ENCODE measurements around the gene RND2. TPM values are rescaled to one million over a fixed set of nuclear protein-coding genes. Genes with fewer than 3 reads are reported as not detected.

Gene RND2
- total and polyA plus RNA-seq, 2 of the 13 experiments (the other 11 are each of a cell fraction or from before 2014, with no cell fraction given): 0.05 to 0.11 TPM

GRCh38 chr17:43028221-43028861, 3.3 kb downstream of the RND2 start (continued):
- TF ChIP-seq, protein P1, sequence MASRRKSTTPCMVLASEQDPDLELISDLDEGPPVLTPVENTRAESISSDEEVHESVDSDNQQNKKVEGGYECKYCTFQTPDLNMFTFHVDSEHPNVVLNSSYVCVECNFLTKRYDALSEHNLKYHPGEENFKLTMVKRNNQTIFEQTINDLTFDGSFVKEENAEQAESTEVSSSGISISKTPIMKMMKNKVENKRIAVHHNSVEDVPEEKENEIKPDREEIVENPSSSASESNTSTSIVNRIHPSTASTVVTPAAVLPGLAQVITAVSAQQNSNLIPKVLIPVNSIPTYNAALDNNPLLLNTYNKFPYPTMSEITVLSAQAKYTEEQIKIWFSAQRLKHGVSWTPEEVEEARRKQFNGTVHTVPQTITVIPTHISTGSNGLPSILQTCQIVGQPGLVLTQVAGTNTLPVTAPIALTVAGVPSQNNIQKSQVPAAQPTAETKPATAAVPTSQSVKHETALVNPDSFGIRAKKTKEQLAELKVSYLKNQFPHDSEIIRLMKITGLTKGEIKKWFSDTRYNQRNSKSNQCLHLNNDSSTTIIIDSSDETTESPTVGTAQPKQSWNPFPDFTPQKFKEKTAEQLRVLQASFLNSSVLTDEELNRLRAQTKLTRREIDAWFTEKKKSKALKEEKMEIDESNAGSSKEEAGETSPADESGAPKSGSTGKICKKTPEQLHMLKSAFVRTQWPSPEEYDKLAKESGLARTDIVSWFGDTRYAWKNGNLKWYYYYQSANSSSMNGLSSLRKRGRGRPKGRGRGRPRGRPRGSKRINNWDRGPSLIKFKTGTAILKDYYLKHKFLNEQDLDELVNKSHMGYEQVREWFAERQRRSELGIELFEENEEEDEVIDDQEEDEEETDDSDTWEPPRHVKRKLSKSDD (CRISPR knock-in tag; IDR thresholded peaks at IDR 0.05; ENCODE audit: low read depth): peak; percentile 31; the same call in 1 of the 2 replicates
- TF ChIP-seq ZNF883 (CRISPR knock-in tag; IDR thresholded peaks at IDR 0.05; ENCODE audit: not compliant biosample characterization): peak; percentile 72
- TF ChIP-seq ARHGAP35 (CRISPR knock-in tag; IDR thresholded peaks at IDR 0.05; ENCODE audit: borderline replicate concordance): 0 out of 2 replicates have a peak, but pooled peaks have one; percentile 52
- TF ChIP-seq ZNF225 (CRISPR knock-in tag; IDR thresholded peaks at IDR 0.05): peak; percentile 21; the same call in 1 of the 2 replicates
- TF ChIP-seq RCOR2 (CRISPR knock-in tag; IDR thresholded peaks at IDR 0.05): no peak
- TF ChIP-seq ZFP90 (CRISPR knock-in tag; IDR thresholded peaks at IDR 0.05; ENCODE audit: borderline replicate concordance): 0 out of 2 replicates have a peak, but pooled peaks have one; percentile 36
- TF ChIP-seq ARNT2 (CRISPR knock-in tag; IDR thresholded peaks at IDR 0.05; ENCODE audit: low read depth): no peak
- no peak for TF ChIP-seq TRIM22 (IDR thresholded peaks at IDR 0.05)
- 0 out of 2 replicates have a peak, but pooled peaks have one; percentile 37 for TF ChIP-seq ZNF501 (CRISPR knock-in tag; IDR thresholded peaks at IDR 0.05)
- TF ChIP-seq GATAD2A (CRISPR knock-in tag; IDR thresholded peaks at IDR 0.05): 0 out of 2 replicates have a peak, but pooled peaks have one; percentile 19
- TF ChIP-seq, protein P2, sequence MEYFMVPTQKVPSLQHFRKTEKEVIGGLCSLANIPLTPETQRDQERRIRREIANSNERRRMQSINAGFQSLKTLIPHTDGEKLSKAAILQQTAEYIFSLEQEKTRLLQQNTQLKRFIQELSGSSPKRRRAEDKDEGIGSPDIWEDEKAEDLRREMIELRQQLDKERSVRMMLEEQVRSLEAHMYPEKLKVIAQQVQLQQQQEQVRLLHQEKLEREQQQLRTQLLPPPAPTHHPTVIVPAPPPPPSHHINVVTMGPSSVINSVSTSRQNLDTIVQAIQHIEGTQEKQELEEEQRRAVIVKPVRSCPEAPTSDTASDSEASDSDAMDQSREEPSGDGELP (IDR thresholded peaks at IDR 0.05; ENCODE audit: borderline replicate concordance, low read depth): peak; percentile 61; the same call in 1 of the 2 replicates
- TF ChIP-seq, protein P3, sequence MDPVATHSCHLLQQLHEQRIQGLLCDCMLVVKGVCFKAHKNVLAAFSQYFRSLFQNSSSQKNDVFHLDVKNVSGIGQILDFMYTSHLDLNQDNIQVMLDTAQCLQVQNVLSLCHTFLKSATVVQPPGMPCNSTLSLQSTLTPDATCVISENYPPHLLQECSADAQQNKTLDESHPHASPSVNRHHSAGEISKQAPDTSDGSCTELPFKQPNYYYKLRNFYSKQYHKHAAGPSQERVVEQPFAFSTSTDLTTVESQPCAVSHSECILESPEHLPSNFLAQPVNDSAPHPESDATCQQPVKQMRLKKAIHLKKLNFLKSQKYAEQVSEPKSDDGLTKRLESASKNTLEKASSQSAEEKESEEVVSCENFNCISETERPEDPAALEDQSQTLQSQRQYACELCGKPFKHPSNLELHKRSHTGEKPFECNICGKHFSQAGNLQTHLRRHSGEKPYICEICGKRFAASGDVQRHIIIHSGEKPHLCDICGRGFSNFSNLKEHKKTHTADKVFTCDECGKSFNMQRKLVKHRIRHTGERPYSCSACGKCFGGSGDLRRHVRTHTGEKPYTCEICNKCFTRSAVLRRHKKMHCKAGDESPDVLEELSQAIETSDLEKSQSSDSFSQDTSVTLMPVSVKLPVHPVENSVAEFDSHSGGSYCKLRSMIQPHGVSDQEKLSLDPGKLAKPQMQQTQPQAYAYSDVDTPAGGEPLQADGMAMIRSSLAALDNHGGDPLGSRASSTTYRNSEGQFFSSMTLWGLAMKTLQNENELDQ (CRISPR knock-in tag; IDR thresholded peaks at IDR 0.05; ENCODE audit: borderline replicate concordance): no peak
- TF ChIP-seq EED (CRISPR knock-in tag; IDR thresholded peaks at IDR 0.05): peak; percentile 58; the same call in 1 of the 2 replicates
- no peak for TF ChIP-seq ZNF772 (CRISPR knock-in tag; IDR thresholded peaks at IDR 0.05)
- TF ChIP-seq, protein P4, sequence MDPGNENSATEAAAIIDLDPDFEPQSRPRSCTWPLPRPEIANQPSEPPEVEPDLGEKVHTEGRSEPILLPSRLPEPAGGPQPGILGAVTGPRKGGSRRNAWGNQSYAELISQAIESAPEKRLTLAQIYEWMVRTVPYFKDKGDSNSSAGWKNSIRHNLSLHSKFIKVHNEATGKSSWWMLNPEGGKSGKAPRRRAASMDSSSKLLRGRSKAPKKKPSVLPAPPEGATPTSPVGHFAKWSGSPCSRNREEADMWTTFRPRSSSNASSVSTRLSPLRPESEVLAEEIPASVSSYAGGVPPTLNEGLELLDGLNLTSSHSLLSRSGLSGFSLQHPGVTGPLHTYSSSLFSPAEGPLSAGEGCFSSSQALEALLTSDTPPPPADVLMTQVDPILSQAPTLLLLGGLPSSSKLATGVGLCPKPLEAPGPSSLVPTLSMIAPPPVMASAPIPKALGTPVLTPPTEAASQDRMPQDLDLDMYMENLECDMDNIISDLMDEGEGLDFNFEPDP (CRISPR knock-in tag; conservative IDR thresholded peaks at IDR 0.05): no peak
- peak; percentile 29 for TF ChIP-seq RXRA (CRISPR knock-in tag; IDR thresholded peaks at IDR 0.05)
- TF ChIP-seq, protein P5, sequence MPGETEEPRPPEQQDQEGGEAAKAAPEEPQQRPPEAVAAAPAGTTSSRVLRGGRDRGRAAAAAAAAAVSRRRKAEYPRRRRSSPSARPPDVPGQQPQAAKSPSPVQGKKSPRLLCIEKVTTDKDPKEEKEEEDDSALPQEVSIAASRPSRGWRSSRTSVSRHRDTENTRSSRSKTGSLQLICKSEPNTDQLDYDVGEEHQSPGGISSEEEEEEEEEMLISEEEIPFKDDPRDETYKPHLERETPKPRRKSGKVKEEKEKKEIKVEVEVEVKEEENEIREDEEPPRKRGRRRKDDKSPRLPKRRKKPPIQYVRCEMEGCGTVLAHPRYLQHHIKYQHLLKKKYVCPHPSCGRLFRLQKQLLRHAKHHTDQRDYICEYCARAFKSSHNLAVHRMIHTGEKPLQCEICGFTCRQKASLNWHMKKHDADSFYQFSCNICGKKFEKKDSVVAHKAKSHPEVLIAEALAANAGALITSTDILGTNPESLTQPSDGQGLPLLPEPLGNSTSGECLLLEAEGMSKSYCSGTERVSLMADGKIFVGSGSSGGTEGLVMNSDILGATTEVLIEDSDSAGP (CRISPR knock-in tag; IDR thresholded peaks at IDR 0.05; ENCODE audit: borderline replicate concordance): peak; percentile 78; the same call in 1 of the 2 replicates
- 0 out of 2 replicates have a peak, but pooled peaks have one; percentile 50 for TF ChIP-seq GLI4 (CRISPR knock-in tag; IDR thresholded peaks at IDR 0.05; ENCODE audit: borderline replicate concordance)

All from HepG2 (cell line).